Chondrocyte (in vitro differentiated cells): ENCODE data around the gene SDC4. TPM values are rescaled to one million over a fixed set of nuclear protein-coding genes. Genes with fewer than 3 reads are reported as not detected.

Experiments used
- DNase-seq: peaks from one replicate; pipeline ENCODE4 v3.0.0; 2021; ENCODE audit warnings: mixed read lengths, low spot score
- H3K27ac Mint-ChIP-seq: one replicate; pipeline ENCODE4 v1.8.0; 2021; ENCODE audit warnings: mild to moderate bottlenecking, moderate library complexity, mixed read lengths; ENCODE audit not compliant: unreplicated experiment
- H3K27me3 Mint-ChIP-seq: 2 replicates; pipeline ENCODE4 v1.8.0; 2021; ENCODE audit warnings: low read depth, mixed read lengths
- H3K36me3 Mint-ChIP-seq: 2 replicates; pipeline ENCODE4 v1.8.0; 2021; ENCODE audit warnings: low read depth, mixed read lengths
- H3K4me1 Mint-ChIP-seq: 2 replicates; pipeline ENCODE4 v1.8.0; 2021; ENCODE audit warnings: low read depth, mild to moderate bottlenecking, mixed read lengths
- H3K4me3 Mint-ChIP-seq: one replicate; pipeline ENCODE4 v1.8.0; 2021; ENCODE audit warnings: mild to moderate bottlenecking, moderate library complexity, mixed read lengths; ENCODE audit not compliant: unreplicated experiment
- H3K9me3 Mint-ChIP-seq: 2 replicates; pipeline ENCODE4 v1.8.0; 2021; ENCODE audit warnings: low read depth, mixed read lengths
- long read RNA-seq: library from polyadenylated mRNA; stranded (forward); transcript quantifications from one replicate; pipeline ENCODE4 v2.0.0, GENCODE V29; 2021
- total RNA-seq: library from RNA; stranded (reverse); gene quantifications from 3 replicates; pipeline ENCODE4 v1.2.1, GENCODE V29; 2021
- TF ChIP-seq, protein P1 (sequence below): fragments of 200-600 bp; sonication (generic); IDR thresholded peaks from 2 replicates; pipeline ENCODE4 v1.5.0; 2021; ENCODE audit warnings: antibody characterized with exemption, mild to moderate bottlenecking, moderate library complexity

The SDC4 gene, protein sequence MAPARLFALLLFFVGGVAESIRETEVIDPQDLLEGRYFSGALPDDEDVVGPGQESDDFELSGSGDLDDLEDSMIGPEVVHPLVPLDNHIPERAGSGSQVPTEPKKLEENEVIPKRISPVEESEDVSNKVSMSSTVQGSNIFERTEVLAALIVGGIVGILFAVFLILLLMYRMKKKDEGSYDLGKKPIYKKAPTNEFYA
- 17.1 to 21.4 TPM (median 21.2 TPM) in 3 replicates for total RNA-seq
- long read RNA-seq, transcript SDC4-201 (5 exons, 2,613 nt), result major isoform, 7 of 12 reads
- long read RNA-seq, partial matches to known transcripts, result 5 of 12 reads
- long read RNA-seq, other reads (novel, unspliced or antisense), result 0 of 12 reads

DNA sequence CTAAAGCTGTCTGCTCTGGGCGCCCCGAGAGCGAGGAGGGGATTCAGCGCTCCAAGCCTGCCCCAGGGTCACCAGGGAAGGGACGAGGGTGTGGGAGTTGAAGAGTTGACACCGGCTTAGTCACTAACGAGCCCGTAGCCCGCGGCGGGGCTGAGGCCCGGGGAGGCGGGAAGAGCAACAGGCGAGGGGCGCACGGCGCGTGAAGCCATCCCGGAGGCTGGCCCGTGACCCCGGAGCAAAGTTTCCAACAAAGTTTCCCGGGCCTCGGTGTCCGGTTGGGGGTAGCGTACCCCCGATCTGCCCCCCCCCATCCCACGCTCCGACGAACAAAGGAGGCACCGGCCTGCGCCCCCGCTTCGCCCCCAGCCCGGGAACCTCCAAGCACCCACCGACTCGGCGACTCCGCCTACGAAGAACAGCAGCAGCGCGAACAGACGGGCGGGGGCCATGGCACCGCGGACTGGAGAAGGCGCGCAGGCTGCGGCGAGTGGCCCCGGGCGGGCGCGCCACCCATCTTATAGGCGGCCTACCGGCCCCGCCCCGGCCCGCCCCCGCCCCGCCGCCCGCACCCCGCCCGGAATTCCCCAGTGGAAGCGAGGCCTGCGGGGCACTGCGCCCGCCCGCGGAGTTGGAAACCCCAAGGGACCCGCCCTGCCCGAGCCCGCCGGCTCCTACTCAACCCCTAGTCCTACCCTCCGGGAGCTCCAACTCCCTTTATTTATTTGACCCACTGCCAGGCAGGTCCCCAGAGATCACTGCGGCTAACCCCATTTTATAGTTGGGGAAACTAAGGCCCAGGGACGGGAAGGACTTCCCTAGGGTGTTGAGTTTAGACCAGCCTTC is at the start of gene SDC4:
Gene SDC4, minus strand, starts transcription at position 489 of the 843 bp plus-strand sequence. Its CDS starts 40 bp downstream, at position 449.
- H3K4me1 Mint-ChIP-seq, result peaks cover 51% of the 10 kb centered on the region
- no peak for DNase-seq
- H3K36me3 Mint-ChIP-seq, result no peaks in the 10 kb centered on the region
- H3K4me3 Mint-ChIP-seq, result peak within 1 kb of the TSS; percentile 79
- H3K27ac Mint-ChIP-seq, result peak within 1 kb of the TSS; percentile 83
- H3K27me3 Mint-ChIP-seq, result no peaks in the 10 kb centered on the region
- TF ChIP-seq, protein P1, sequence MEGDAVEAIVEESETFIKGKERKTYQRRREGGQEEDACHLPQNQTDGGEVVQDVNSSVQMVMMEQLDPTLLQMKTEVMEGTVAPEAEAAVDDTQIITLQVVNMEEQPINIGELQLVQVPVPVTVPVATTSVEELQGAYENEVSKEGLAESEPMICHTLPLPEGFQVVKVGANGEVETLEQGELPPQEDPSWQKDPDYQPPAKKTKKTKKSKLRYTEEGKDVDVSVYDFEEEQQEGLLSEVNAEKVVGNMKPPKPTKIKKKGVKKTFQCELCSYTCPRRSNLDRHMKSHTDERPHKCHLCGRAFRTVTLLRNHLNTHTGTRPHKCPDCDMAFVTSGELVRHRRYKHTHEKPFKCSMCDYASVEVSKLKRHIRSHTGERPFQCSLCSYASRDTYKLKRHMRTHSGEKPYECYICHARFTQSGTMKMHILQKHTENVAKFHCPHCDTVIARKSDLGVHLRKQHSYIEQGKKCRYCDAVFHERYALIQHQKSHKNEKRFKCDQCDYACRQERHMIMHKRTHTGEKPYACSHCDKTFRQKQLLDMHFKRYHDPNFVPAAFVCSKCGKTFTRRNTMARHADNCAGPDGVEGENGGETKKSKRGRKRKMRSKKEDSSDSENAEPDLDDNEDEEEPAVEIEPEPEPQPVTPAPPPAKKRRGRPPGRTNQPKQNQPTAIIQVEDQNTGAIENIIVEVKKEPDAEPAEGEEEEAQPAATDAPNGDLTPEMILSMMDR, result no peak
- no peaks in the 10 kb centered on the region for H3K9me3 Mint-ChIP-seq

DNA sequence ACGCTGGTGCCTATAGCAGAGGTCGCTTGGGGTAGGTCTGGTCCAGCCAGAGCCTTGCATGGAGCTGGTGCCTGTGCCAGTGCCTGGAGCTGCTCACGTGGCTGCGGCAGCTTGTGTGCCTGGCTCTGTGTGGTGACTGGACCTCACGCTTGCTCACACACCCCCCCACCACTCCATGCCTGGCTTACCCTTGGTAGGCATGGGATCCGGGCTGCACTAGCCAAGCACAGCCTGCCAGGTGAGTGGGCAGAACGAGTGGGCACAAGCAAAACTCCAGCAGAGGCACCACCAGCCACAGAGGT is 46.8 kb upstream of the SDC4 start:
- peaks cover 4% of the 10 kb centered on the region for H3K4me1 Mint-ChIP-seq
- H3K36me3 Mint-ChIP-seq, result peaks cover 2% of the 10 kb centered on the region
- no peak for DNase-seq
- TF ChIP-seq, protein P1, result no peak
- H3K9me3 Mint-ChIP-seq, result peaks cover 15% of the 10 kb centered on the region
- H3K27me3 Mint-ChIP-seq, result no peaks in the 10 kb centered on the region
- no peak overlapping the region for H3K27ac Mint-ChIP-seq
- H3K4me3 Mint-ChIP-seq, result no peak overlapping the region

DNA sequence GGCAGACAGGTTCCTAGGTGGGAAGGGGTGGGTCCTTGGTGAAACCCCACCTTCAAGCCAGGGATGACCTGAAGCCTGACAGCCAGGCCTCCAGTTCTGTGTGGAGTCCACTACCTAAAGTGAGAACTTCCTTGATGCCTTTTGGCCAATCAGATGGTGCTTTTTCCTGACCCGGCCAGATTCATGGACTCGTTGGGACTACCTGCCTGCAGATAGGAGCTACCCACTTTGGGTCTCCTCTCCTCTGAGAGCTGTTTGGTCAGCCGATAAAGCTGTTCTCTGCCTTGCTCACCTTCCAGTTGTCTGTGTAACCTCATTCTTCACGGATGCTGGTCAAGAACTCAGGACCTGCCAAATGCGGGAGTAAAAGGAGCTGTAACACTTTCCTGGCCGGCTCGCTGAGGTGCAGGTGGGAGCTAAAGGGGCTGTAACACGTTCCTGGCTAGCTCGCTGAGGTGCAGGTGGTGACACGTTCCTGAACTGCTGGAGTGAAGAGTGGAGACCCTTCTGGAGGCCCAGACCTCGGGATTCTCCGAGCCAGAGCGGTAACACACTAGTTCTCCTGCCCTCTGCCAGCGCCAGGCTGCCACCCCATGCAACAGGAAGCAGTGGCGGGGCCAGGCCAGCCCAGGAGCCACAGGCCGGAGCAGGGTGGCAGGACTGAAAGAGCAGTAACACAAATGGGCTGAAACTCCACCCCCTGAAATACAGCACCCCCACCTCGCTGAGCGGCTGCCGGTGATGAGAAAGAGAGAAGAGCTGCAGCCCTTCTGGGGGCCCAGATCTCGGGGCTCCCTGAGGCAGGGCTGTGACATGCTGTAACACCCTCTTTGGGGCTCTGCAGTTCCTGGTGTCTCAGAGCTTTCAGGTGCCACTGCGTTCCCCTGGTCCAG is 46.2 kb upstream of the SDC4 start:
- no peak overlapping the region for H3K4me3 Mint-ChIP-seq
- no peak for DNase-seq
- H3K36me3 Mint-ChIP-seq, result no peaks in the 10 kb centered on the region
- peaks cover 4% of the 10 kb centered on the region for H3K4me1 Mint-ChIP-seq
- TF ChIP-seq, protein P1, result no peak
- H3K27me3 Mint-ChIP-seq, result no peaks in the 10 kb centered on the region
- H3K27ac Mint-ChIP-seq, result no peak overlapping the region
- H3K9me3 Mint-ChIP-seq, result peaks cover 9% of the 10 kb centered on the region

DNA sequence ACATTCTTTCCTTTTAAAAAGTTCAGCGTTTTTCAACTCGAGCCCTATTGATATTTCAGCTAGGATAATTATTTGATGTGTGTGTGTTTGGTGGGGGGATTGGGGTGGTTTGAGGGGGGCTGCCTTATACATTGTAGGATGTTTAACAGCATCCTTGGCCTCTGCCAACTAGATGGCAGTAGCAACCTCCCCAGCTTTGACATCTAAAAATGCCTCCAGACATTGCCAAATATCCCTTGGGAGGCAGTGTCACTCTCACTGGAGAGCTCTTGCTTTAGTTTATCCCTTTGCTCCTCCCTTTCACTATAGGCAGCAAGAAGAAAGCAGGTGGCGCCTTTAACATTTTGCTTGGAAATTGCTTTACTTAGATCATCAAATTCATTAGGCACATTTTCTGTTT is 44.5 kb upstream of the SDC4 start:
- DNase-seq, result no peak
- no peak overlapping the region for H3K27ac Mint-ChIP-seq
- no peaks in the 10 kb centered on the region for H3K27me3 Mint-ChIP-seq
- peaks cover 1% of the 10 kb centered on the region for H3K9me3 Mint-ChIP-seq
- no peak overlapping the region for H3K4me3 Mint-ChIP-seq
- no peaks in the 10 kb centered on the region for H3K36me3 Mint-ChIP-seq
- peaks cover 4% of the 10 kb centered on the region for H3K4me1 Mint-ChIP-seq
- TF ChIP-seq, protein P1, result peak; percentile 51

DNA sequence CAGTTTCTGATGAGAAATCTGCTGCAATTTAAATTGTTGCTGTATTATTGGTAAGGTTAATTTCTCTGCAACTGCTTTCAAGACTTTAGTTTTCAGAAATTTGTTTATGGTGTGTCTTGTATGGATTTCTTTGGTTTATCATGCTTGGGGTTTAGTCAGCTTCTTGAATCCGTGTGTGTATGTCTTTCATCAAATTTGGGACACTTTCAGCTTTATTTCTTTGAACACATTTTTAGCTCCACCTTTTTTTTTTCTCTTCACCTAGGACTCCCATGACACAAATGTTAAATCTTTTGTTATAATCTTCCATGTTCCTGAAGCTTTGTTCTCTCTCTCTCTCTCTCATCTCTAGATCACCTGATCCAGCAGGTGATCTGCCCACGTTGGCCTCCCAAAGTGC is 43.3 kb upstream of the SDC4 start:
- TF ChIP-seq, protein P1, result no peak
- DNase-seq, result no peak
- no peaks in the 10 kb centered on the region for H3K27me3 Mint-ChIP-seq
- H3K36me3 Mint-ChIP-seq, result no peaks in the 10 kb centered on the region
- H3K9me3 Mint-ChIP-seq, result peaks cover 11% of the 10 kb centered on the region
- H3K4me1 Mint-ChIP-seq, result peaks cover 4% of the 10 kb centered on the region
- H3K4me3 Mint-ChIP-seq, result no peak overlapping the region
- H3K27ac Mint-ChIP-seq, result no peak overlapping the region
